Tongue (tissue), 2 donors: Measurements from ENCODE around the gene DYNLT5. TPM values are rescaled to one million over a fixed set of nuclear protein-coding genes. Genes with fewer than 3 reads are reported as not detected.
"Not testable (repeated sequence)": the region's sequence is repeated elsewhere in the genome, so short reads cannot be mapped to it uniquely, and the experiment has no call there.

Experiments used
- DNase-seq: peaks from one replicate; pipeline ENCODE4 v3.0.0-alpha.2; 2015
- total RNA-seq: library from RNA; depleted of rRNA; stranded (reverse); fragments of >200 nt; gene quantifications from one replicate; pipeline ENCODE4 v1.2.3, GENCODE V29; 2014

DYNLT5 gene
- total RNA-seq: 5.3 TPM

GRCh38 chr1:66752000-66752592 is at the start of gene DYNLT5:
TSS of gene DYNLT5 (plus strand) at chr1:66752459. CDS start at chr1:66754659, 2,200 bp downstream.
- DNase-seq: peak; percentile 45

- no peak for DNase-seq
These were observed 47.9 kb upstream of the DYNLT5 start for GRCh38 chr1:66704177-66704875.

GRCh38 chr1:66705110-66705509 is 47.1 kb upstream of the DYNLT5 start:
- DNase-seq: no peak

DNA sequence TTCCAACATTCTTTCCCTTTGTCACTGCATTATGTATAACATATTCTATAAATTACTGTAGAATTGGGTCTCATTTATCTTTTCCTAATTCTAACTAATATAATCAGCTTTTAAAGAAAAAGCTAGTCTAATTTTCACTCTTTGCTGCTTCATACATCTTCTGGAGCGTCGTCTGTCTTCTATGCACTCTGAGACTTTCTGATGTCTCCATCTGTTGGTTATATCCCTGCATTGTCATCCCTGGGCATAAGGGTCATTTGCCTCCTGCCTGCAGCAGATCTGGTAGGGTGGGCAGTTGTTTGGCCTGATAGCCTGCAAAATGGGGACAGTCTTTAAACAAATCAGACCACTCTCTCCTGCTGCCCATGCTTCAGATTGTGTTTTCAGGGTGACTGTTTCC is 40.8 kb upstream of the DYNLT5 start:
- DNase-seq: no peak

DNA sequence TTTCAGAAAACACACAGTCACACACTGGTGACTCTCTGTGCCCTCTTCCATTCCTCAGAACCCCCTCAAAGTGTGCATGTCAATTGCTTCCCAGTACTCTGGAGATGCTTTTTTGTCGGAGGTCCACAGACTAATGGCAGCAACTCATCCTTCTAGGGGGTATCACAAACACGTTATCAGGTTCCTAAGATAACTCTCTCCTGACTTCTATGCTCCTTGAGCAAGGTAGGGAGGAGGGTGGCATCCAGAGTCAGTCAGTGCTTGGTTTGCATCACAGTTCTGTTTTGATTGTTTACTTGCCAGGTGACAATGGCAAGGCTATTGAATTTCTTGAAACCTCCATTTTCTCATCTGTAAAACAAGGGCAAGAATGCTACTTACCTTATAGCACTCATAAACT is 39.4 kb upstream of the DYNLT5 start:
- no peak for DNase-seq

DNA sequence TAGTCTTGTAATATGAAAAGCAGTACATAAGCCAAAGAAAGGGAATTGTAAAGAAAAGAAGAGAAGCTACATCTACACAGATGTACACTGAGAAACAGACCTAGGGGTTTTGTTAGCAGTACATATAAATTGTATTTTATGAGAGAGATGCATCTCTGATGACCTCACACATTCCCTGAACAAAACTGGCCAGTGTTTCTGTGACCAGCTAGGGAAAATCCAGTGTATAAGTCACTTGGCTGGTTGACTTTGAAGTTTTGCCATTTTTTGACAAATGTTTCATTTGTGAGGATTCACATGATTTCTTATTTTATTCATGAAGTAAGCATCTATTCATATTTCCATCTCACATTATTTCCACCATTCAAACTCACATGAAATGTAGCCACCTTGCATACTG is 28.3 kb upstream of the DYNLT5 start:
- no peak for DNase-seq

DNA sequence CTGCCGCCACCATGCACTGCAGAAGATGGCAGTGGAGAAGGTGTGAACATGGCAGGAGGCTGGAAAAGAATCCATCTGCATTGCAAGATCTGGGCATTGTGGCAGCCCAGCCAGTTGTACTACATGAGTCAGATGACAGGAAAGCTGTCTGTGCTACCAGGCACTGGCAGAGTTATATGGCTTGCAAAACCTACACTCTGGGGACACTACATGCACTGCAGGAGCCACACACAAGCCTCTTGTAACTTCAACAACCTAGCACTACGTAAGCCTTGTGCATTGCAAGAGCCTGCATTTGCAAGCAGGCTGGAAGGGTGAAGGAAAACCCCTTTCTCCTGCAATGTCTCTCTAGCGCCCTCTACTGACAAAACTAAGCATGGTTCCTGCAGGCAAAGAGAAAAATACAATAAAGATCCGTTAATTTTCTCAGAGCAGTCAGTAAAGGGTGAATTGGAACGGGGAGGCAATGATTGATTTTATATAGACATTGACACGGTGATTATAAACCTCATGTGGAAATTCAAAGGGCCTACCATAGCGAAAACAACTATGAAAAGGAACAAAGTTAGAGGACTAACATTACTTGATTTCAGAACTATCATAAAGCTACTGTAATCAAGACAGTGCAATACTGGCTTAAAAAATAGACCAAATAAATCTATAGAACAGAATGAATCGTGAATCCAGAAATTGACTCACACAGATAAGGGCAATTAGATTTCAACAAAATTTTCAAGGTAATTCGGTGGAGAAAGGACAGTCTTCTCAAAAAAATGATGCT is 26.2 kb upstream of the DYNLT5 start:
- DNase-seq: peak; percentile 78

GRCh38 chr1:66728021-66728420 is 24.2 kb upstream of the DYNLT5 start:
- DNase-seq: no peak

DNA sequence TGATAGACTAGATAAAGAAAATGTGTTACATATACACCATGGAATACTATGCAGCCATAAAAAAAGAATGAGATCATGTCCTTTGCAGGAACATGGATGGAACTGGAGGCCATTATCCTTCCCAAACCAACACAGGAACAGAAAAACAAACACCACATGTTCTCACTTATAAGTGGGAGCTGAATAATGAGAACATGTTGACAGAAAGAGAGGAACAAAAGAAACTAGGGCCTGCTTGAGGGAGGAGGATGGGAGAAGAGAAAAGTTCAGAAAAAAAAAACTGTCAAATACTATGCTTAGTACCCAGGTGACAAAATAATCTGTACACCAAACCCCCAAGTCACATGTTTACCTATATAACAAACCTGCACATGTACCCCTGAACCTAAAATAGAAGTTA is 23.5 kb upstream of the DYNLT5 start:
- DNase-seq: not testable (repeated sequence)

DNA sequence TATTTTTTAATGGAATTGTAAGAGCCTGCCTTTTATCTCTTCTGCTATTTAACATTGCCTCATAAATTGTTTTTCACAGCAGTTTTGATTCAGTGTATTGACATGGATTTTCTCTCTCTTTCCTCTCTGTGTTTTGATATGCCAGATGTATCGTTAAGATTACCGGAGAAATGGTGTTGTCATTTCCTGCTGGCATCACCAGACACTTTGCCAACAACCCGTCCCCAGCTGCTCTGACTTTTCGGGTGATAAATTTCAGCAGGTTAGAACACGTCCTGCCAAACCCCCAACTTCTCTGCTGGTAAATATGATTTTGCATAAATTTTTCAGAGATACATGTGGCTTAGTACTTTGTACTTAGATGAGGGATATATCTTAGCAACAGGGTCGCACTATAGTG is 23.1 kb upstream of the DYNLT5 start:
- DNase-seq: peak; percentile 10

DNA sequence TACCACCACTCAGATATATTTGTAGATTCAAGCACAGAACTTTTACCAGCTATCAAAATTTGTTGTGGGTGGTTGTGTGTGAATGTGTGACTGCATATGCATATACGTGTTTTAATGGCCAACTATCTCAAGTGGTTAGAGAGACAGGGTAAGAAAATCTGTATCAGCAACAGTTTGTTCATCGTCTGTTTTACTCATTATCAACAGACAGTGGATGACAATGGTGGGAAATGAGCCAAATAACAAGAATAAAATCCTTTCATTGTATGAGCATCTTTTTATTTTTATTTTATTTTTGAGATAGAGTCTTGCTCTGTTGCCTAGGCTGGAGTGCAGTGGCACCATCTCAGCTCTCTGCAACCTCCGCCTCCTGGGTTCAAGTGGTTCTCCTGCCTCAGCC is 22.7 kb upstream of the DYNLT5 start:
- DNase-seq: no peak

GRCh38 chr1:66730462-66730861 is 21.8 kb upstream of the DYNLT5 start:
- no peak for DNase-seq

GRCh38 chr1:66731170-66731865 is 20.9 kb upstream of the DYNLT5 start:
- DNase-seq: no peak

DNA sequence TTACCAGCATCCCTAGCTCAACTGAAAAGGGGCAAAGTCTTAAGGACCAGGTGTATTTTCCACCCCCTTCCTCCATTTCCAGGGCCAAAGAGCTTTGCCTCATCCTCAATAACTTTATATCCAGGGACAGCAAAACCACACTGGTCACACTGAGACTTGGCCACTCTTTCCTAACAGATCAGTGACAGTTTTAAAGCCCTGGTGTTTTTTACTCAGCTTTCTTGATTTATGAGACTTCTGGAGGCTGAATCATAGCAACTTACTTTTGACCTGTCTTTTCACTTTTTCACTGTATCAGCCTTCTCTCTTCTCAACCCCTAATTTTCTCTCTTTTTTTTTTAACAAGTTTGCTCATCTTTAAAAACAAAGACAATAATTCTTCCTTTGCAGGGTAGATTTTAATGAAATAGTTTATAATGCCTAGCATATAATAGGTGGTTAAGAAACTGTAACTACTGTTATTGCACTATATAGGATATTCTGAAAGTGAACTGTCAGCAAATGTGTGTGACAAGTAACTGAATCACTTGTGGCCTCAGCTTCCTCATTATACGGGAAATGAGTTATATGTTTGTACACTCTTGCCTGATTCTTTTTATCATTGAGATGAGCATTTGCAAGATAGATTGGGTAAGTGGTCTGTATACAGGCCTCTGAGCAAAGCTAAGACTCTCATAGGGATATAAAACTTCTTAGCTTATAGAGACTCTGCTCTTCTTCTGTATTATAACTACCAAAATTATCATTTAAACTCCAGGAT is 19.7 kb upstream of the DYNLT5 start:
- DNase-seq: no peak

DNA sequence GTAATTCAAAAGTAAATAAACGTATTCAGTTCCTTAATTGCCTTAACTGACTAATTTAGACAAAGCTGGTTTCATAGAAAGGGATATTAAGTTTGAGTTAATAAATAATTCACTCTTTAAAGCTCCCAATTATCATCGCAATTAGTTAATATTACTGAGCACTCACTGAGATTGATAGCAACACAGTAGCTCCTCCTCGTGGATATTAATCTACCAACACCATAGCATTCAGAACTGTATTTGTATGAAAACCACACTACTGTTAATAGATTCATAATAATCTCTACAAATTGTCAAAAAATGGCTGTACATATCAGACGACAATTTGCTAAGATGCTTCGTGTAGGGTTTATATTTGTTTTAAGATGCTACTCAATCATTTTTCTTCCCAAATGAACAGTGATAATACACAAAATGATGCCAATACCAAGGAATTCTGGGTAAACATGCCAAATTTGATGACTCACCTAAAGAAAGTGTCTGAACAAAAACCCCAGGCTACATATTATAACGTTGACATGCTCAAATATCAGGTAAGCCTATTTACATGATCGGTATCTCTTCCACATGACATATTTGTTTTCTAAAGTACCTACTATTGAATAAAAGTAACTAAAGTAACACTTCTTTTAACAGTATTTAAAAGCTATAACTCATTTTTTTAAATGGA is 18.8 kb upstream of the DYNLT5 start:
- DNase-seq: no peak

GRCh38 chr1:66734531-66734930 is 17.7 kb upstream of the DYNLT5 start:
- DNase-seq: not testable (repeated sequence)

DNA sequence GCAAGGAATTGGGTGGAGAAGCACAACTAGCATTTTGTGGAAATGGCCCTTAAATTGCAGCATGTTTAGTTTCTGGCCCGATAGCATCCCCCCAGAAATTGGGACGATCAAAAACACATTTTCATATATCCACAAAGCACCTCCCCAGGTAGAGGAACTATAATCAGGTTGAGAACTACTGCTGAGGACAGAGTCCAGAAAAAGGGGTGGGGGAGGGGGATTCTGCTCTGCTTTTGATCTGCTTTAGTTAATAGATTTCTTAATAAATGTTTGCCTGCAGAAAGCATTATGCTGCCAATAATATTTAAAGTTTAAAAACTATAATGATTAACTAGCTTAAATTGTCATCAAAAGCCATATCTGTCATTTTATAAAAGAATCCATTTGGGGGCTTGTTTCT is 14.4 kb upstream of the DYNLT5 start:
- DNase-seq: no peak

DNA sequence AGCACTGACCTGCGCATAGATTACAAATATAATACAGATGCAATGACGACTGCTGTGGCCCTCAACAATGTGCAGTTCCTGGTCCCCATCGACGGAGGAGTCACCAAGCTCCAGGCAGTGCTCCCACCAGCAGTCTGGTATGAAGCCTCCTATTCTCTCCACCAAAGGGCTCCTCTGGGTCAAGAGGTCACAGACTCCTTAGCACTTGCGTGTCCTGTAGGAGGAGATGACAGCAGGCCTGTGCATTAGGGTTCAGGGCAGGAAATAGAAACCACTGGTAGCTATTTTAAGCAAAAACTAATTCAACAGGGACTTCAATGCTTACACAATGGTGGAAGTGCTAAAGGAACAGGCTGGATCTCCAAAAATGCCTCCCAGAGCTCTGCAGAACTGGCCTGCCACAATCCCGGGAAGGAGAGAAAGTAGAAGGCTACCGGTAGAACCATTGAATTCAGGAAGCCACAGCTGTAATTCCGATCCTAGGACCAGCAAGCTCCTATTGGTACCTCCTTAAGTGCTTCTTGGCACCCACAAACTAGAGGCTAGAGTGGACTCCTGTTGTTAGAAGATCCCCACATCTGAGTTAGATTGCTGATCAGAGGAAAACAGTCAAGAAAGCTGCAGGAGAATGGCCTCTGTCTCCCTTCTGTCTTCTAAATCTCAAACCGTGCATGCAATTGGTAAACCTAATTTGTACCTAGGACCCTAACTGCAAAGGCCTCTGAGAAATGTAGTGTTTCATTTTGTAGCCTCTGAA is 12.7 kb upstream of the DYNLT5 start:
- DNase-seq: no peak

- DNase-seq: no peak
These were observed 6.8 kb upstream of the DYNLT5 start for GRCh38 chr1:66745451-66745850.

DNA sequence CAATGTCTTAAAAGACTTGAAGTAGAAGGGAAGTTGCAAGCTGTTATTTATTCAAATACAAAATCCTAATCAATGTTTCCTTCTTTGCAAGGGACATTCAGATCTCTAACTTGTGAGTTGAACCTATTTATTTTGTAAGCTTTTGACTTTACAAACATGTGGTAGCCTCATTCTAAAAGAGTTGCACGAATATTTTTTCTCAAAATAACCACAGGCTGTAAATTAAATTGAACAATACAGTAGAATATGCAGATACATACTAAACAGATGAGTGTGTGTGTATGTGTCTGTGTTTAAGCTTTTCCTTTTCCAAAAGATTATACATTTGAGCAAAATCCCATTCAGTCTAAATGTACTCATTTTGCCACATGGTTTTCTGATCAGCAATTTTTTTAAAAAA is 4.8 kb upstream of the DYNLT5 start:
- DNase-seq: no peak

DNA sequence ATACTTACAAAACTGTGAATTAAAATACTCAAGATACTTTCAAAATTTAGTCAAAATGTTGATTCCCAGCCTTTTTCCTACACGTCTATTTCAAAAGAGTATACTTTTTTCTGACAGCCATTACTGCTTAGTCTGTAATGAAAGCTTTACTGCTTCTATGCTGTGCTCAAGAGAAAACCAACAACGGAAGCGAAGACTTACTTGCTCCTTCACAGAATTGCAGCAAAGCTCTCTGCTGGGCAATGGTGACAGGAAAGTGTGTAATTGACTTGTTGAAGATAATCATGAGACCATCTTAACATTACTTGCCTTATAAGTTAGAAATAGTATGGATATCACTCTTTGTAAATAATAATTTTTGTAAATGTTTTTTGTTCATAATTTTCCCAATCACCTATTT is 1.7 kb upstream of the DYNLT5 start:
- DNase-seq: no peak
